BJ (cell line): ENCODE measurements around the gene CABP7. TPM values are rescaled to one million over a fixed set of nuclear protein-coding genes. Genes with fewer than 3 reads are reported as not detected.

Source experiments
- CTCF ChIA-PET: fragments of 350-600 bp; formaldehyde crosslinking; extraction: SDS; loops from one replicate; lab custom pipeline; 2021; ENCODE audit warnings: antibody characterized with exemption, inconsistent platforms; lab: Yijun Ruan, JAX
- POLR2A ChIA-PET: fragments of 300-600 bp; sonication (Branson Sonifier 250); formaldehyde crosslinking; extraction: SDS; loops from one replicate; lab custom pipeline; 2021; ENCODE audit warnings: antibody characterized with exemption; lab: Charles Lee
- DNase-seq: peaks from one replicate; pipeline ENCODE4 v3.0.0-alpha.2; 2011; ENCODE audit warnings: low read depth
- H3K27me3 ChIP-seq: 2 replicates; pipeline ENCODE4 v1.6.0; 2011; ENCODE audit warnings: low read length; ENCODE audit not compliant: control insufficient read depth, insufficient read depth
- H3K36me3 ChIP-seq: 2 replicates; pipeline ENCODE4 v1.5.1; 2011; ENCODE audit warnings: low read length; ENCODE audit not compliant: control insufficient read depth, insufficient read depth
- H3K4me3 ChIP-seq: 2 replicates; pipeline ENCODE4 v1.5.1; 2011; ENCODE audit warnings: low read depth, mild to moderate bottlenecking, control low read depth, low read length
- polyA plus RNA-seq: library from polyadenylated mRNA; depleted of rRNA; stranded (reverse); fragments of >200 nt; gene quantifications from 2 replicates; pipeline ENCODE4 v1.2.3, GENCODE V29; 2011
- TF ChIP-seq, protein P1 (sequence below): IDR thresholded peaks from 2 replicates; pipeline ENCODE4 v1.5.1; 2011; ENCODE audit warnings: low read depth, mild to moderate bottlenecking, control low read depth, inconsistent platforms, low read length, moderate library complexity; ENCODE audit not compliant: insufficient read depth

CABP7 gene
- polyA plus RNA-seq, 1 experiment: 0.02 TPM

DNA sequence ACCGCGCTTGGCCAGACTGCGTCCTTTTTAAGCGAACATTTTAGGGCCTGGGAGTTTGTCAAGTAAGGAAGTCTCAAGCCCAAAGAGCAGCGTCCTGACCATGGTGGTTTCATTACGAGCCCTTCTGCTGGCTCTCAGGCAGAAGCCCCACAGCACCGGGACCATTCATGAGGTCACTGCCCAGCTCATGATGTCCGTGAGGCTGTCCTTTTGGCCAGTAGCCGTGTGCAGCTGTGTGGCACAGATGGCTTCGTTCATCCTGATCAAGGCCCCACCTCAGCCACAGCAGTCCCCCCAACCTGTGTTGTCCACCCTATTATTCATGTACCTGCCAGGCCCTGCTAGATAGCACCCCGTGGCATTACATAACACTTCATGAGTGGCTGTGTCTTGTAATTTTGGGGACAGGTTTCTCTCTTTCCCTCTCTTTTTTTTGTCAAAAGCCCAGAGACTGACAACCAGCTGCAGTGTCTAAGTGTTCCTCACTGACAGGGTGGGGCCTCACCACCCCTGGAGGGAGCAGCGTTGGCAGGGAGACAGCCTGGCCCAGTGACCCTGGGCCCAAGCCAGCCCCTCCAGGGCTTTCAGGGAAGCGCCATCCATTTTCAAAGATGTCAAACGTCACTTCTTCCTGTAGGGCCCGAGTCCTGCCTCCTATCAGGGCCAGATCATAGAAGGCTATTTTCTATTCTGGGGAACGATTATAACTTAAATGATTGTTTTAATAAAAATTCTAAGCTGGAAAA, 21.8 kb upstream of the CABP7 start:
- no peak for DNase-seq
- H3K36me3 ChIP-seq: peaks cover 17% of the 10 kb centered on the region

DNA sequence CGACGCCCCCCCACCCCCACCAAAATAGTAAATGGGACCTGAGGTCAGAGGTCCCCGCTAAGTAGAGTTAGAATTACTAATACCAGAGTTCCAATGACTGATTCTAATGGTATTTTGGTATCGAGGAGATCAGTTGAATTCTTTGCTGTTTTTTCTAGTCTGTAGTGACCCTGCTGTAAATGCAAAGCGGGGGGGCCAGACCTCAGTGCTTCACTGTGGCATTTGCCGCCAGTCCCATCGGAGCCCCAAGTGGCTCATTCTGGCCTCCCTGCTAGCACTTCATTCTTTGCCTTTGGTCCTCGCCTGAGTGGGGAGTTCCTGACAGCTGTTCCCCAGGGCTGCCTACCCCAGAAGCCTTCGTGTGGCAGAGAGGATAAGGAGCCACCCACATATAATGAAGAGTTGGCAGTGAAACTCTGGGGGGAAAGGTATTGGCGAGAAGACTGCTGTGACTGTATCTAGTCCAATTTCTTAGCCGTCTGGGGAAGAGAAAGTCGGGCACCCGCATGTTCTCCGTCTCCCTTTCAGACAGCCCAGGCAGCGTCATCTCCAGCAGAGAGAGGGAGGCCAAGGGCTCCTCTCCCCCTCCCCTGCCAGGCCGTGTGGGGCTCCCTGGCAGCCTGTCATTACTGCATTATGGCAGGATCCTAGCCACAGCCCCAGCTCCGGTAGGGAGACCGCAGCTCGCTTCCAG, 19.4 kb upstream of the CABP7 start:
- Histone ChIP-seq H3K4me3 (no peak overlapping the region), H3K36me3 (peaks cover 11% of the 10 kb centered on the region), H3K27me3 (no peaks in the 10 kb centered on the region)
- POLR2A ChIA-PET: no interaction called here
- no peak for DNase-seq
- TF ChIP-seq, protein P1, sequence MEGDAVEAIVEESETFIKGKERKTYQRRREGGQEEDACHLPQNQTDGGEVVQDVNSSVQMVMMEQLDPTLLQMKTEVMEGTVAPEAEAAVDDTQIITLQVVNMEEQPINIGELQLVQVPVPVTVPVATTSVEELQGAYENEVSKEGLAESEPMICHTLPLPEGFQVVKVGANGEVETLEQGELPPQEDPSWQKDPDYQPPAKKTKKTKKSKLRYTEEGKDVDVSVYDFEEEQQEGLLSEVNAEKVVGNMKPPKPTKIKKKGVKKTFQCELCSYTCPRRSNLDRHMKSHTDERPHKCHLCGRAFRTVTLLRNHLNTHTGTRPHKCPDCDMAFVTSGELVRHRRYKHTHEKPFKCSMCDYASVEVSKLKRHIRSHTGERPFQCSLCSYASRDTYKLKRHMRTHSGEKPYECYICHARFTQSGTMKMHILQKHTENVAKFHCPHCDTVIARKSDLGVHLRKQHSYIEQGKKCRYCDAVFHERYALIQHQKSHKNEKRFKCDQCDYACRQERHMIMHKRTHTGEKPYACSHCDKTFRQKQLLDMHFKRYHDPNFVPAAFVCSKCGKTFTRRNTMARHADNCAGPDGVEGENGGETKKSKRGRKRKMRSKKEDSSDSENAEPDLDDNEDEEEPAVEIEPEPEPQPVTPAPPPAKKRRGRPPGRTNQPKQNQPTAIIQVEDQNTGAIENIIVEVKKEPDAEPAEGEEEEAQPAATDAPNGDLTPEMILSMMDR: no peak
- CTCF ChIA-PET: interaction anchor here (0.6 to 3.7 kb wide), 4 partner anchors 11 to 389 kb away, joined by 3 to 16 read pairs (median 4); no protein-coding TSS in a partner anchor

More for the DNA sequence above, 21.8 kb upstream of the CABP7 start:
- no peak overlapping the region for H3K4me3 ChIP-seq
- TF ChIP-seq, protein P1: no peak
- no peaks in the 10 kb centered on the region for H3K27me3 ChIP-seq
- ChIA-PET CTCF (no interaction called here), POLR2A (no interaction called here)

DNA sequence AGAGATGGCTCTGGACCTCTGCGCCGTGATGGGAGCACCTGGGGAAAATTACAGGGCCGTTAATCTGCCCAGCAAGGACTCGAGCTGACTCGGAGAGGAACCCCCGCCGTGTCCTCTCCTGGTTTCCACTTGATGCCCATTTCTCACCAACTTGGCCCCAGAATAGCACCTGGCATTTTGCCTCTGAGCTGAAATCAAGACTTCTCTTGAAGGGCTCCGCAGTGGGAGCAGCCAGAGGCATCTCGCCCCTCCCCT, 19.0 kb upstream of the CABP7 start:
- Histone ChIP-seq H3K4me3 (no peak overlapping the region), H3K36me3 (peaks cover 8% of the 10 kb centered on the region), H3K27me3 (no peaks in the 10 kb centered on the region)
- DNase-seq: no peak
- ChIA-PET POLR2A (no interaction called here), CTCF (interaction anchor here (0.6 to 3.7 kb wide), 4 partner anchors 11 to 388 kb away, joined by 3 to 16 read pairs (median 5); no protein-coding TSS in a partner anchor)
- TF ChIP-seq, protein P1: no peak

DNA sequence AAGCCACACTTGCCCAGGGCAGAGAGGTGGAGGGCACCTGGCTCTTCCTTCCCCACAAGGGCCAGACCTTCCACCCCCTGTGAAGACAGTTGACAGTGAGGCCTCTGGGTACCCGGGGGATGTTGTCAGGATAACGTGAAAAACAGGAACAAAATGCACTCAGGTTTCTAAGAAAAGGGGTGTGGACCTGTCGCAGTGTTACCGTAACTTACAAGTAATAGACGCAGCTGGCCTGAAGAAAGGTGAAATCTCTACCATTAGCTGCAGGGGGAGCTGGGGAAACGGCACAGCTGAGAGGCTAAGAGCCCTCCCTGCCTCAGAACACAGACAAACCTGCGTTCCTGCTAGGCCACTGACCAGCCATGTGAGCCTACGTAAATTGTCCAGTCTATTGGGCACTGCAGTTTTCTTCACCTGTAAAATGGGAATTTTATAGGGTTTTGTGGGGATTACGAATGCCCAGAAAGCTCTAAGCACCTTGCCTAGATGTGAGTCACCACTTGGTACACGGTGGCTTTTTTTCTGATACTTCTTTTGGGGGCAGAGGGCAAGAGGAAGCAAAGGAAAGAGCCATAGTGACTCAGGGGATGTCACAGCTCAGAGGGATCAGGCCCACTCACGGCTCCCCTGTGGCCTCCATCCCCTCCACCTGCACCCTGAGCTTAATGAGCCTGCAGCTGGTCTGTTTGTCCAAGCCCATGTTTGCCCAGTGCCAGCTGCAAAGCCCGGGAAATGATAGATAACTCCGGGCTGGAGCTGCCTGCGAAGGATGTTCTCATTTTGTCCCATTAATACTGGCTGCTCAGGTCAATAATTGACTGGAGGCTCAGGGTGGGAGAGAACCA, 18.4 kb upstream of the CABP7 start:
- TF ChIP-seq, protein P1: peak; percentile 25; the same call in 1 of the 2 replicates
- CTCF ChIA-PET: interaction anchor here (0.6 to 3.7 kb wide), 5 partner anchors 8 to 388 kb away, joined by 3 to 16 read pairs (median 5); no protein-coding TSS in a partner anchor
- POLR2A ChIA-PET: no interaction called here

More for the DNA sequence above, 18.4 kb upstream of the CABP7 start:
- H3K4me3 ChIP-seq: no peak overlapping the region
- H3K27me3 ChIP-seq: no peaks in the 10 kb centered on the region
- DNase-seq: no peak
- peaks cover 7% of the 10 kb centered on the region for H3K36me3 ChIP-seq
